ENCODE measurements around the gene STARD8.
"Not testable (repeated sequence)": the region's sequence is repeated elsewhere in the genome, so short reads cannot be mapped to it uniquely, and the experiment has no call there.

The STARD8 gene

GRCh38 chrX:68731254-68731653, 83.8 kb downstream of the STARD8 start:
- no peak for TF ChIP-seq CTCF (IDR thresholded peaks at IDR 0.05; ENCODE audit: extremely low read depth, insufficient read depth, missing control alignments)
- DNase-seq (ENCODE audit: low spot score): no peak
- in situ Hi-C loops (cut with MboI; ENCODE audit: low pct_unique_long_range_greater_than_20kb, low sequenced_read_pairs, unreplicated experiment): no loop called here

- peak; percentile 80 for TF ChIP-seq CTCF (IDR thresholded peaks at IDR 0.05; ENCODE audit: extremely low read depth, insufficient read depth, missing control alignments)
- in situ Hi-C loops (cut with MboI; ENCODE audit: low pct_unique_long_range_greater_than_20kb, low sequenced_read_pairs, unreplicated experiment): no loop called here
- DNase-seq (ENCODE audit: low spot score): peak; percentile 67
Observed at GRCh38 chrX:68732906-68733493, 85.5 kb downstream of the STARD8 start.

- in situ Hi-C loops (cut with MboI; ENCODE audit: low pct_unique_long_range_greater_than_20kb, low sequenced_read_pairs, unreplicated experiment): no loop called here
- no peak for TF ChIP-seq CTCF (IDR thresholded peaks at IDR 0.05; ENCODE audit: extremely low read depth, insufficient read depth, missing control alignments)
- DNase-seq (ENCODE audit: low spot score): no peak
Observed at GRCh38 chrX:68735266-68735665, 87.8 kb downstream of the STARD8 start.

- DNase-seq (ENCODE audit: low spot score); in situ Hi-C loops (cut with MboI; ENCODE audit: low pct_unique_long_range_greater_than_20kb, low sequenced_read_pairs, unreplicated experiment): not testable (repeated sequence)
Observed at GRCh38 chrX:68741864-68742263, 94.4 kb downstream of the STARD8 start.

GRCh38 chrX:68743754-68744153, 96.3 kb downstream of the STARD8 start:
- in situ Hi-C loops (cut with MboI; ENCODE audit: low pct_unique_long_range_greater_than_20kb, low sequenced_read_pairs, unreplicated experiment): no loop called here
- DNase-seq (ENCODE audit: low spot score): no peak
- TF ChIP-seq CTCF (IDR thresholded peaks at IDR 0.05; ENCODE audit: extremely low read depth, insufficient read depth, missing control alignments): no peak

GRCh38 chrX:68746988-68747387, 99.5 kb downstream of the STARD8 start:
- DNase-seq (ENCODE audit: low spot score): no peak
- in situ Hi-C loops (cut with MboI; ENCODE audit: low pct_unique_long_range_greater_than_20kb, low sequenced_read_pairs, unreplicated experiment): no loop called here

GRCh38 chrX:68748030-68748429, 100.6 kb downstream of the STARD8 start:
- in situ Hi-C loops (cut with MboI; ENCODE audit: low pct_unique_long_range_greater_than_20kb, low sequenced_read_pairs, unreplicated experiment): no loop called here
- no peak for TF ChIP-seq CTCF (IDR thresholded peaks at IDR 0.05; ENCODE audit: extremely low read depth, insufficient read depth, missing control alignments)
- DNase-seq (ENCODE audit: low spot score): no peak

More at GRCh38 chrX:68746988-68747387, 99.5 kb downstream of the STARD8 start:
- no peak for TF ChIP-seq CTCF (IDR thresholded peaks at IDR 0.05; ENCODE audit: extremely low read depth, insufficient read depth, missing control alignments)
